Peyer's patch (tissue), 4 donors: ENCODE data around the gene BNIP1. TPM values are rescaled to one million over a fixed set of nuclear protein-coding genes. Genes with fewer than 3 reads are reported as not detected.

Experiments used
- DNase-seq, 3 donors: peaks; one replicate each; pipeline ENCODE4 v3.0.0-alpha.2; 2017 to 2019
- H3K27ac ChIP-seq, 4 donors: fragments of 200-600 bp; sonication (generic); one replicate each; pipeline ENCODE4 v1.5.1; 2016 to 2019
- H3K27me3 ChIP-seq, 2 donors: fragments of 200-600 bp; sonication (generic); one replicate each; pipeline ENCODE4 v1.5.1; 2019
- H3K36me3 ChIP-seq, 3 donors: fragments of 200-600 bp; sonication (generic); one replicate each; pipeline ENCODE4 v1.5.1; 2016 to 2019
- H3K4me1 ChIP-seq, 4 donors: fragments of 200-600 bp; sonication (generic); one replicate each; pipeline ENCODE4 v1.5.1; 2016 to 2019
- H3K4me3 ChIP-seq, 4 donors: fragments of 200-600 bp; sonication (generic); 1 replicate in 3 of 4; 2 replicates in 1 of 4; pipeline ENCODE4 v1.5.1; 2016 to 2019; ENCODE audit warnings: mild to moderate bottlenecking in 1 of 4
- H3K9me3 ChIP-seq, 4 donors: fragments of 200-600 bp; sonication (generic); one replicate each; pipeline ENCODE4 v1.5.1; 2016 to 2019; ENCODE audit warnings: mild to moderate bottlenecking in 1 of 4
- CTCF ChIP-seq, 6 experiments: fragments of 450-650 bp in 4 of 6; fragments of 200-600 bp in 2 of 6; sonication (generic) in 1 of 6; IDR thresholded peaks; one replicate each; pipeline ENCODE4 v1.5.1; 2017 to 2019; ENCODE audit warnings: antibody characterized with exemption in 6 of 6, mild to moderate bottlenecking in 3 of 6, moderate library complexity in 1 of 6
- POLR2A ChIP-seq, 2 donors: fragments of 450-650 bp; IDR thresholded peaks; one replicate each; pipeline ENCODE4 v1.5.1; 2017; ENCODE audit warnings: antibody characterized with exemption in 2 of 2, mild to moderate bottlenecking in 2 of 2, moderate library complexity in 2 of 2
- total RNA-seq, 4 donors: library from RNA; depleted of rRNA; stranded (reverse); fragments of >200 nt; gene quantifications; one replicate each; pipeline ENCODE4 v1.1.0, GENCODE V29; 2016

BNIP1 gene
- 10 to 100 TPM in 2 of 4 donors, 1 to 10 TPM in 2; 5.8 to 13.8 (median 8.8) TPM for total RNA-seq

GRCh38 chr5:173144200-173145176 is at the start of gene BNIP1:
TSS of gene BNIP1 (plus strand) at chr5:173144531. CDS start at chr5:173144546, 15 bp downstream.
- Histone ChIP-seq H3K4me3 (peak within 1 kb of the TSS; percentile 72 to 95 (median 91)), H3K36me3 (peaks cover 0 to 11% (median 0%) of the 10 kb centered on the region in 3 donors), H3K9me3 (no peaks in the 10 kb centered on the region), H3K27me3 (no peaks in the 10 kb centered on the region), H3K27ac (peak within 1 kb of the TSS; percentile 84 to 95 (median 93)), H3K4me1 (no peaks in the 10 kb centered on the region)
- peak; percentile 100 for DNase-seq
- peak; percentile 73 to 74 for TF ChIP-seq POLR2A (IDR thresholded peaks at IDR 0.05)
- TF ChIP-seq CTCF (IDR thresholded peaks at IDR 0.05), result peak; percentile 87 to 97 (median 93)

GRCh38 chr5:173098787-173099186 is 45.5 kb upstream of the BNIP1 start:
- H3K4me1 ChIP-seq, result peaks cover 0 to 1% (median 0%) of the 10 kb centered on the region in 4 donors
- H3K4me3 ChIP-seq, result no peak overlapping the region
- no peak for TF ChIP-seq POLR2A (IDR thresholded peaks at IDR 0.05)
- no peak for TF ChIP-seq CTCF (IDR thresholded peaks at IDR 0.05)
- DNase-seq, result no peak
- no peaks in the 10 kb centered on the region for H3K9me3 ChIP-seq
- peaks cover 0 to 12% (median 0%) of the 10 kb centered on the region in 3 donors for H3K36me3 ChIP-seq
- H3K27me3 ChIP-seq, result no peaks in the 10 kb centered on the region
- no peak overlapping the region for H3K27ac ChIP-seq

GRCh38 chr5:173099461-173099860 is 44.9 kb upstream of the BNIP1 start:
- H3K4me1 ChIP-seq, result no peaks in the 10 kb centered on the region
- H3K4me3 ChIP-seq, result no peak overlapping the region
- TF ChIP-seq CTCF (IDR thresholded peaks at IDR 0.05), result no peak
- no peak for TF ChIP-seq POLR2A (IDR thresholded peaks at IDR 0.05)
- H3K36me3 ChIP-seq, result peaks cover 0 to 12% (median 0%) of the 10 kb centered on the region in 3 donors
- H3K27me3 ChIP-seq, result no peaks in the 10 kb centered on the region
- no peak for DNase-seq
- H3K27ac ChIP-seq, result no peak overlapping the region
- no peaks in the 10 kb centered on the region for H3K9me3 ChIP-seq

GRCh38 chr5:173101245-173101644 is 43.1 kb upstream of the BNIP1 start:
- DNase-seq, result no peak
- H3K27ac ChIP-seq, result no peak overlapping the region
- H3K4me3 ChIP-seq, result no peak overlapping the region
- TF ChIP-seq POLR2A (IDR thresholded peaks at IDR 0.05) (no peak), CTCF (IDR thresholded peaks at IDR 0.05) (no peak)
- H3K9me3 ChIP-seq, result no peaks in the 10 kb centered on the region
- no peaks in the 10 kb centered on the region for H3K4me1 ChIP-seq
- H3K36me3 ChIP-seq, result peaks cover 0 to 12% (median 0%) of the 10 kb centered on the region in 3 donors
- H3K27me3 ChIP-seq, result no peaks in the 10 kb centered on the region

GRCh38 chr5:173103411-173103810 is 40.9 kb upstream of the BNIP1 start:
- Histone ChIP-seq H3K27ac (no peak overlapping the region), H3K27me3 (no peaks in the 10 kb centered on the region), H3K4me1 (no peaks in the 10 kb centered on the region), H3K9me3 (no peaks in the 10 kb centered on the region), H3K4me3 (no peak overlapping the region), H3K36me3 (peaks cover 0 to 12% (median 0%) of the 10 kb centered on the region in 3 donors)
- no peak for DNase-seq
- TF ChIP-seq POLR2A (IDR thresholded peaks at IDR 0.05) (no peak), CTCF (IDR thresholded peaks at IDR 0.05) (no peak)
